PFSK-1 (cell line): Measurements from ENCODE around the gene KREMEN2.

ENCODE experiments used
- FOXP2 ChIP-seq: optimal IDR thresholded peaks from 2 replicates; pipeline ENCODE3; 2011; ENCODE audit warnings: borderline replicate concordance, control low read depth, inconsistent platforms; ENCODE audit not compliant: insufficient read depth; ENCODE audit errors: extremely low read length, extremely low read depth
- POLR2AphosphoS5 ChIP-seq: IDR thresholded peaks from 2 replicates; pipeline ENCODE4 v1.6.1; 2012; ENCODE audit warnings: low read depth, mild to moderate bottlenecking, control low read depth, low read length, moderate library complexity
- REST ChIP-seq, 2 experiments: IDR thresholded peaks; 2 replicates each; pipeline versions ENCODE4 v1.6.1 to v1.8.0; 2011 to 2012; ENCODE audit warnings: low read depth in 2 of 2, low read length in 2 of 2, control low read depth in 1 of 2, inconsistent platforms in 1 of 2, mild to moderate bottlenecking in 1 of 2, moderate library complexity in 1 of 2; ENCODE audit not compliant: insufficient read depth in 1 of 2
- SIN3A ChIP-seq: IDR thresholded peaks from 2 replicates; pipeline ENCODE4 v1.6.1; 2012; ENCODE audit warnings: mild to moderate bottlenecking, low read length, moderate library complexity, borderline replicate concordance; ENCODE audit not compliant: insufficient read depth
- TAF1 ChIP-seq: IDR thresholded peaks from 2 replicates; pipeline ENCODE4 v1.6.1; 2012; ENCODE audit warnings: low read length, control low read depth, borderline replicate concordance; ENCODE audit not compliant: insufficient read depth

KREMEN2 gene

GRCh38 chr16:2930236-2930635 lies 33.8 kb upstream of the KREMEN2 start:
- TF ChIP-seq POLR2AphosphoS5 (no peak), SIN3A (no peak), REST (IDR thresholded peaks at IDR 0.05; ENCODE audit: insufficient read depth in 1 of 2, low read depth in 2 of 2, low read length in 2 of 2) (no peak), FOXP2 (no peak), TAF1 (no peak)

DNA sequence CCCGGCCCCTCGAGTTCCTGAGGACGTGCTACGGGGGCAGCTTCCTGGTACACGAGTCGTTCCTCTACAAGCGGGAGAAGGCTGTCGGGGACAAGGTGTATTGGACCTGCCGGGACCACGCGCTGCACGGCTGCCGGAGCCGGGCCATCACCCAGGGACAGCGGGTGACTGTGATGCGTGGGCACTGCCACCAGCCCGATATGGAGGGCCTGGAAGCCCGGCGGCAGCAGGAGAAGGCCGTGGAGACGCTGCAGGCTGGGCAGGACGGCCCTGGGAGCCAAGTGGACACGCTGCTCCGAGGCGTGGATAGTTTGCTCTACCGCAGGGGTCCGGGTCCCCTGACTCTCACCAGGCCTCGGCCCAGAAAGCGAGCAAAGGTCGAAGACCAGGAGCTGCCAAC lies 30.9 kb upstream of the KREMEN2 start:
- TF ChIP-seq SIN3A (no peak), FOXP2 (no peak), TAF1 (no peak), POLR2AphosphoS5 (no peak), REST (IDR thresholded peaks at IDR 0.05; ENCODE audit: insufficient read depth in 1 of 2, low read depth in 2 of 2, low read length in 2 of 2) (no peak)

- TF ChIP-seq TAF1 (no peak), FOXP2 (no peak), POLR2AphosphoS5 (no peak), SIN3A (no peak), REST (IDR thresholded peaks at IDR 0.05; ENCODE audit: insufficient read depth in 1 of 2, low read depth in 2 of 2, low read length in 2 of 2) (no peak)
These were observed 30.4 kb upstream of the KREMEN2 start for GRCh38 chr16:2933701-2934100.

DNA sequence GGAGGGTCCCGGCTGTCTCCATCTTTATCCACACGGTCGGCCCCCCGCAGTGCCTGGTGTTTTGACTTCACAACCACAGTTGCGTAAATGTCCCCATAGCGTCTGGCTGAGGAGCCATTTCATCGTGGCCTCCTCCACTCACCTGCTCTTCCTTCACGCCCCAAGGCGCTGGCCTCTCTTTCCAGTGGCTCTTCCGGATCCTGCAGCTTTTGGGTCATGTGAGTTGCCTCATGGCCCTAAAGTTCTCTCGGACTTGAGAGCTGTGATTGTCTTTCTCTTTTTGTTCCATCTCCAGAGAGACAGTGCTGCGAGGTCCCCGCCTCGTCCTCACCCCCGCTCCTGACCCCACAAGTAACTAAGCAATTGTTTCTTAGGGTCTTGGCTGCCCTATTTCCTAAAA lies 29.6 kb upstream of the KREMEN2 start:
- TF ChIP-seq SIN3A (no peak), REST (IDR thresholded peaks at IDR 0.05; ENCODE audit: insufficient read depth in 1 of 2, low read depth in 2 of 2, low read length in 2 of 2) (no peak), FOXP2 (no peak), POLR2AphosphoS5 (no peak), TAF1 (no peak)
